Heart left ventricle (tissue), 16 donors: ENCODE measurements around the gene APOB. TPM values are rescaled to one million over a fixed set of nuclear protein-coding genes. Genes with fewer than 3 reads are reported as not detected.
A peak's percentile ranks its signal among the peaks of the same experiment; 100 is the strongest.

Experiments used
- ATAC-seq, 4 donors: fragments of 200-7000 bp; cut with Tn5 transposase; one replicate each; pipeline ENCODE4 v1.9.1; 2020 to 2022; ENCODE audit warnings: moderate library complexity in 4 of 4, mild to moderate bottlenecking in 3 of 4, moderate number of reproducible peaks in 1 of 4
- DNase-seq, 5 donors: peaks; one replicate each; pipeline ENCODE4 v3.0.0-alpha.2; 2020
- H3K27ac ChIP-seq, 12 donors: fragments of 200-600 bp; sonication (generic) in 4 of 12; one replicate each; pipeline versions ENCODE4 v1.5.0 to v1.8.0; 2016 to 2022; ENCODE audit warnings: mild to moderate bottlenecking in 2 of 12
- H3K27me3 ChIP-seq, 9 donors: fragments of 200-600 bp; sonication (generic) in 2 of 9; one replicate each; pipeline versions ENCODE4 v1.5.1 to v1.8.0; 2016 to 2022; ENCODE audit warnings: mild to moderate bottlenecking in 3 of 9
- H3K36me3 ChIP-seq, 9 donors: fragments of 200-600 bp; sonication (generic) in 2 of 9; one replicate each; pipeline versions ENCODE4 v1.5.0 to v1.8.0; 2018 to 2022; ENCODE audit warnings: mild to moderate bottlenecking in 2 of 9
- H3K4me1 ChIP-seq, 12 donors: fragments of 200-600 bp; sonication (generic) in 4 of 12; one replicate each; pipeline versions ENCODE4 v1.5.0 to v1.8.0; 2016 to 2022; ENCODE audit warnings: mild to moderate bottlenecking in 3 of 12
- H3K4me3 ChIP-seq, 12 donors: fragments of 200-600 bp; sonication (generic) in 4 of 12; one replicate each; pipeline versions ENCODE4 v1.5.0 to v1.8.0; 2017 to 2022; ENCODE audit warnings: mild to moderate bottlenecking in 9 of 12, moderate library complexity in 4 of 12
- H3K9me3 ChIP-seq, 12 donors: fragments of 200-600 bp; sonication (generic) in 4 of 12; one replicate each; pipeline versions ENCODE4 v1.5.0 to v1.8.0; 2016 to 2022; ENCODE audit warnings: mild to moderate bottlenecking in 1 of 12
- POLR2A ChIP-seq, 2 donors: fragments of 450-650 bp; IDR thresholded peaks; one replicate each; pipeline ENCODE4 v1.6.1; 2017; ENCODE audit warnings: antibody characterized with exemption in 2 of 2, mild to moderate bottlenecking in 2 of 2, moderate library complexity in 2 of 2
- WGBS, 4 donors: extraction: QIAGEN DNeasy Blood & Tissue Kit in 2 of 4; methylation state at CpG; one replicate each; pipeline versions ENCODE4 v1.1.5 to v1.1.7; 2013 to 2018; 5-methylcytosine and 5-hydroxymethylcytosine counted together
- intact Hi-C, 10 donors: fragments of 100-400 bp; cut with DNase I; formaldehyde crosslinking; loops; one replicate each; pipeline versions ENCODE4 v1.11.1 to v1.14.2; 2022
- polyA plus RNA-seq, 2 donors: library from polyadenylated mRNA; stranded (reverse); fragments of 200-250 nt; gene quantifications; one replicate each; pipeline ENCODE4 v1.2.3, GENCODE V29; 2013
- total RNA-seq, 9 donors: library from RNA; depleted of rRNA in 2 of 9; stranded (reverse); fragments of >200 nt in 2 of 9; fragmentation: NEBNext Ultra II Directional in 3 of 9; extraction: Animal tissue kit (Norgen Biotek cat#: 25700) in 3 of 9; gene quantifications; one replicate each; pipeline versions ENCODE4 v1.1.0 to v1.2.4, GENCODE V29; 2016 to 2023
- TF ChIP-seq, protein P1 (sequence below), 12 donors: fragments of 200-600 bp; sonication (generic) in 4 of 12; IDR thresholded peaks; one replicate each; pipeline versions ENCODE4 v1.5.0 to v1.8.0; 2018 to 2022; ENCODE audit warnings: antibody characterized with exemption in 12 of 12, mild to moderate bottlenecking in 5 of 12
- donor health status: ischemic (EF 13 %, LVEDD 7.1; RV severe dilation, severe dysfunction).
- donor health status: healthy with polysubstance abuse.
- donor health status: DM: no; HTN: yes; CAD: no.
- donor health status: DM: no; HTN: no; CAD: no.
- donor health status: ischemic (EF 25% LVEDD 6.9; RV normal size, moderate dysfunction).
- donor health status: ischemic (EF 25% LVEDD 5.7; RV mildly dilated, moderate dysfunction).
- donor health status: healthy.
- donor health status: DM: yes; HTN: yes; CAD: no.
- donor health status: ischemic (EF 35%, LVEDD 5.7; RV mildly dilated, moderate dysfunction).
- donor health status: nonischemic (EF 11% LVEDD 7.7; RV severe dilation, severe dysfunction).
- donor health status: DM: yes; HTN: yes; CAD: no.
- donor health status: PGD.
- donor health status: ischemic (EF 29% LVEDD 5.4; RV normal size, mild dysfunction).
- donor health status: nonischemic (EF 23%, LVEDD 6.1; RV moderate dilation, normal function).

APOB gene
- total and polyA plus RNA-seq, 11 donors = 0.72 to 55.6 (median 11.3) TPM

DNA sequence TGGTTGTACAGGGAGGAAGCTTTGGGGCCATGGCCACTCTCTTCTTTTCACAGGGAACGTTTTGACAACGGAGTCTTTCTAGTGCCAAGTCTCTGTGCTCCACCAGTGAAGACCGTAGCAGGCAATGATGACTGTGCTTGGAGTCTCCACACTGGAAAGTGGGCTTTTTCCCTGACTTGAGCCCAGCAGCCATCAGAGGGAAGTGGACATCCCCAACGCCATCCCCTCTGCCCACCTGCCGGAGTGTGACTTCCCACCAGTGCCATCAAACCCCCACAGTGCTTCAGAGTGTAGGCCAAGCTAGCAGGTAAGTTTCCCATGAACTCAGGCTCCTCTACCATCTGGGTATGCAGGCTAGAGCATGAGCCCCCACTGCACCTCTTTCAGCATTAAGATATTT lies 78.7 kb downstream of the APOB start:
- WGBS, 4 donors = 78 to 89% (median 84%) methylated on average over 4 to 5 of the region's 5 CpGs
- no peaks in the 10 kb centered on the region for H3K9me3 ChIP-seq
- intact Hi-C loops = loop anchor here in 3 of 10 donors (5.0 to 10.0 kb wide), 3 partner anchors 180 to 570 kb away; no protein-coding TSS in a partner anchor
- no peak overlapping the region for H3K27ac ChIP-seq
- no peak for DNase-seq
- H3K36me3 ChIP-seq = no peaks in the 10 kb centered on the region
- H3K27me3 ChIP-seq = peaks cover 0 to 35% (median 6%) of the 10 kb centered on the region in 9 donors
- no peak overlapping the region for H3K4me3 ChIP-seq
- H3K4me1 ChIP-seq = no peaks in the 10 kb centered on the region
- TF ChIP-seq, protein P1, sequence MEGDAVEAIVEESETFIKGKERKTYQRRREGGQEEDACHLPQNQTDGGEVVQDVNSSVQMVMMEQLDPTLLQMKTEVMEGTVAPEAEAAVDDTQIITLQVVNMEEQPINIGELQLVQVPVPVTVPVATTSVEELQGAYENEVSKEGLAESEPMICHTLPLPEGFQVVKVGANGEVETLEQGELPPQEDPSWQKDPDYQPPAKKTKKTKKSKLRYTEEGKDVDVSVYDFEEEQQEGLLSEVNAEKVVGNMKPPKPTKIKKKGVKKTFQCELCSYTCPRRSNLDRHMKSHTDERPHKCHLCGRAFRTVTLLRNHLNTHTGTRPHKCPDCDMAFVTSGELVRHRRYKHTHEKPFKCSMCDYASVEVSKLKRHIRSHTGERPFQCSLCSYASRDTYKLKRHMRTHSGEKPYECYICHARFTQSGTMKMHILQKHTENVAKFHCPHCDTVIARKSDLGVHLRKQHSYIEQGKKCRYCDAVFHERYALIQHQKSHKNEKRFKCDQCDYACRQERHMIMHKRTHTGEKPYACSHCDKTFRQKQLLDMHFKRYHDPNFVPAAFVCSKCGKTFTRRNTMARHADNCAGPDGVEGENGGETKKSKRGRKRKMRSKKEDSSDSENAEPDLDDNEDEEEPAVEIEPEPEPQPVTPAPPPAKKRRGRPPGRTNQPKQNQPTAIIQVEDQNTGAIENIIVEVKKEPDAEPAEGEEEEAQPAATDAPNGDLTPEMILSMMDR (IDR thresholded peaks at IDR 0.05) = no peak
- no peak for TF ChIP-seq POLR2A (IDR thresholded peaks at IDR 0.05)
- no peak for ATAC-seq

DNA sequence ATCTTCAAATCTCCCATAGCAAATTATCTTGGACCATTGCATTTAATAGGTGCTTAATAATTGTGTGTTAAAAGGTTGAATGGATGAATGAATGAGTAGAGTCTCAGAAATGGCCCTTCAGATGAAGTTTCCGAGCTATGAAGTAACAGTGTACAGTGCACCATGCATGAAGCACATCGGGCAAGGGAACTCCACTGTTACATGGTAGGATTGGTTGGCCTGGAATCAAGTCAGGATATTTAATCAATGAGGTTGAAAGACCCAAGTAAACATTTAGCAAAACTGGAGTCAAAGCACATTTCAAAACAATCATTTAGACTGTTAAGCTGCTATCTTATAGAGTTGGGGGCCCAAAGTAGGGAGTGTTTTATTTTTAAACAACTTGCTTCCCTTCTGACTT lies 80.0 kb downstream of the APOB start:
- WGBS, 4 donors = 78 to 92% (median 86%) methylated on average over 2 of the region's 2 CpGs
- no peak for TF ChIP-seq POLR2A (IDR thresholded peaks at IDR 0.05)
- TF ChIP-seq, protein P1 (IDR thresholded peaks at IDR 0.05) = no peak
- no peaks in the 10 kb centered on the region for H3K36me3 ChIP-seq
- intact Hi-C loops = loop anchor here (1.0 to 10.0 kb wide), 8 partner anchors 177 to 569 kb away; no protein-coding TSS in a partner anchor
- DNase-seq (no peak), ATAC-seq (no peak)
- peaks cover 0 to 44% (median 6%) of the 10 kb centered on the region in 9 donors for H3K27me3 ChIP-seq
- H3K4me1 ChIP-seq = no peaks in the 10 kb centered on the region
- H3K27ac ChIP-seq = no peak overlapping the region
- no peaks in the 10 kb centered on the region for H3K9me3 ChIP-seq
- H3K4me3 ChIP-seq = no peak overlapping the region

DNA sequence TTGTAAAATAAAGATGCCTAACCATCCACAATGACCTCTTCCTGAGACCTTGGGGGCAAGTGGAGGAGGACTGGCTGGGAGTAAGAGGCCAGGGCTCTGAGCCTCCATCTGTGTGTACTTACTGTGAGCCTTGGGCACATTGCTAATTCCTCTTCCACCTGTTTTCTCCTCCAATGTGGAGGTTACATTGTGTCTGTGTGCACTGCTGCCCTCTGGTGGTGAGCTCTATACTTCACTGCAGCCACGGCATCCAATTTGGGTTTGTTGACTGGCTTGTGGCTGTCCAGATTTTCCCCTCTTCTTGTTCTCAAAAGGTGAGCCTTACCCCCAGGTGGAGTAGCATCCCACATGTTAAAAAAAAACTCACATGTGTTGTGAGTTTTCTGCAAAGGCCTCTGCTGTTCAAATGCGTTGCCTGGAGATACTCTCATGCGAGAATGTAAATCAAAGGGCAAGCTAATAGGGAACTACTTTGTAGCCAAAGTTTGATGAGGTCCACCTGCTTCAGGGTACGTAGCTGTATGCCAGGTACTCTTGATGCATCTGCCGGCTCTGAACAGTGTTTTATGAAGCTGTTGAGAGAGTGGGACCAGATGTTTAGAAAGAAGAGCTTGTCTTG lies 80.8 kb downstream of the APOB start:
- H3K4me3 ChIP-seq = no peak overlapping the region
- no peak overlapping the region for H3K27ac ChIP-seq
- no peak for TF ChIP-seq POLR2A (IDR thresholded peaks at IDR 0.05)
- TF ChIP-seq, protein P1 (IDR thresholded peaks at IDR 0.05) = peak; percentile 79 to 93 (median 85)
- DNase-seq (peak in 4 of 5 donors; percentile 46 to 59 (median 58)), ATAC-seq (peak in 3 of 4 donors; percentile 66 to 72 (median 70))
- WGBS, 4 donors = 31 to 45% (median 38%) methylated on average over 5 of the region's 5 CpGs
- intact Hi-C loops = loop anchor here (1.0 to 10.0 kb wide), 9 partner anchors 176 to 568 kb away; no protein-coding TSS in a partner anchor
- no peaks in the 10 kb centered on the region for H3K4me1 ChIP-seq
- peaks cover 0 to 44% (median 6%) of the 10 kb centered on the region in 9 donors for H3K27me3 ChIP-seq
- no peaks in the 10 kb centered on the region for H3K9me3 ChIP-seq
- H3K36me3 ChIP-seq = no peaks in the 10 kb centered on the region

DNA sequence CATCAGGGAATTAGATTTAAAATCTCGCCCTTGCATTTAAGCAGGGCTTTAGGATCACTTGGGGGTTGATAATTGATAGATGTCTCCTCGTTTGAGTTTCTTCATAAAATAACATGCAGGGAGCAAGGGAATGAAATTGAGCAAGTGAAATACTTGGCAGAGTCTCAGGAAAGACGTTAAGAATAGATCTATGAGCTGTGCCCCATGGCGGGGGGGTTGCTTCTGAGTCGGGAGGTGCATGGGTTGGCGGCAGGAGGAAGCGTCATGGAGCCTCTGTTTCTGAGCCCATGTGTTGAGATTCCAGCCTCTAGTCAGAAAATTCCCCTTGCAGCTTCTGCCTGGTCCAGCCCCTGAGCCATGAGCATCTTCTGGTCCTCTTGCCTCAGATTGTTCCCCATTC lies 82.0 kb downstream of the APOB start:
- no peaks in the 10 kb centered on the region for H3K36me3 ChIP-seq
- H3K27ac ChIP-seq = no peak overlapping the region
- 49 to 55% (median 52%) methylated on average over 7 of the region's 7 CpGs for WGBS, 4 donors
- H3K27me3 ChIP-seq = peaks cover 0 to 44% (median 6%) of the 10 kb centered on the region in 9 donors
- intact Hi-C loops = loop anchor here in 9 of 10 donors (1.0 to 10.0 kb wide), 9 partner anchors 175 to 567 kb away; no protein-coding TSS in a partner anchor
- no peak overlapping the region for H3K4me3 ChIP-seq
- H3K9me3 ChIP-seq = no peaks in the 10 kb centered on the region
- TF ChIP-seq, protein P1 (IDR thresholded peaks at IDR 0.05) = no peak
- DNase-seq (no peak), ATAC-seq (peak in 1 of 4 donors; percentile 50)
- no peaks in the 10 kb centered on the region for H3K4me1 ChIP-seq
